Activated CD4-positive, alpha-beta T cell treated with anti-CD3 and anti-CD28 coated beads for 48 hours (primary cell): Measurements from ENCODE around the gene CST9L.
"Not testable (repeated sequence)": the region's sequence is repeated elsewhere in the genome, so short reads cannot be mapped to it uniquely, and the experiment has no call there.

Experiments
- DNase-seq: peaks from one replicate; pipeline ENCODE4 v3.0.0-alpha.2; 2020

The CST9L gene

DNA sequence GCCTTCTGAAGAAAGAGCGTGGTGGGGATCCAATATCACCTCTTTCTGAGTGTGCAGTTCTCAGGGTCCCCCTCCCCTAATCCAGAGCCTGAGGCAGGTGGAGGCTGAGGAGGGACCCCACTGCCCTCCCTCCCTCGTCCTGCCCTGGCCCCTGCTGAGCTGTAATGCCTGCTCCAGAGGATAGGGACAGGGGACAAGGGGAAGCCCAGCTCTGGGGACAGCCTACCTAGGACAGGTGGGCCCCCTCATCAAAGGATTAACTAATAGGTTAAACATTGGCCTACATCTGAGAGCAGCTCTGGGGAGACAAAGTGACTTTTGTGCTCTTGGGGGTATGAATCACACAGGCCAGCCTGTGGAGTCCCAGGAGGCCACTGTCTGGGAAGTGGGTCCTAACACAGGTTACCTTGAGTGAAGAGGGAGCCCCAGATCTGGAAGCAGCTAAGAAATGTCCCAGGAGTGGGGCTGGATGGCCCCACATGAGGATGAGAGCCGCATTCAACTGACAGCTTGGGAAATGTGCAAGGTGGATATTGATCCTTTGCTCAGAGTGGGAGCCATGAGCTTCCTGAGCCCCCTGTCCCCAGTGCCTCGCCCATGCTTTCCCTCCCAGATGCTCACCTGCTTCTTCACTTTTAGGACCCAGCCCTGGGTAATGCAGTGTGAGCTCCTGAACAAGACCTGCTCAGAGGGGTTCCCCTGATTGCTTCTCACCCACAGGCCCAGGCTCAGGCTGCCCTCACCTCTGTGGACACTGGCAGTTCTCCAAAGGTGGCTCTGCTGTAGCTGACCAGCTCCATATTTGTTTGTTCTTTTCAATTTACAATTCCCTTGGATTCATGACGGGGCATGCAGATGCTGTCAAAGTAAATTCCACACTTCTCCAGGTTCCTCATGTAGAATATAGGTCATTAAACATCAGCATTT, 17.8 kb upstream of the CST9L start:
- DNase-seq, result no peak

DNA sequence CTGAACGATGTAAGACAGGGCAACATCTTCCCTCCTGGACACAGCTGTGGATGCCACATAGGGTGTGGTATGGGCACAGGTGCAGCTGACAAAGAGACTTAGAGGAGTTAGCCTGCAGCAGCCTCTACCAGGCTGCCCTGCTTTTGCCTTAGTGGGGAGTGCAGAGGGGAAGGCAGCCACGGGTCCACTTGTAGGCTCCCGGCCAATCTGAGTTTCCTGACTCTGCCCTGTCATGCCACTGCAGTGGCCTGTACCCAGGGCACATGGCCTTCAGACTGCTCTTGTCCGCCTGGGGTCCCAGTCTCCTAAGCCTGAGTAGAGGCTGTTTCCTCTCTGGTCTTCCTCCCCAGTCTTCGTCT, 17.1 kb upstream of the CST9L start:
- DNase-seq, result no peak

DNA sequence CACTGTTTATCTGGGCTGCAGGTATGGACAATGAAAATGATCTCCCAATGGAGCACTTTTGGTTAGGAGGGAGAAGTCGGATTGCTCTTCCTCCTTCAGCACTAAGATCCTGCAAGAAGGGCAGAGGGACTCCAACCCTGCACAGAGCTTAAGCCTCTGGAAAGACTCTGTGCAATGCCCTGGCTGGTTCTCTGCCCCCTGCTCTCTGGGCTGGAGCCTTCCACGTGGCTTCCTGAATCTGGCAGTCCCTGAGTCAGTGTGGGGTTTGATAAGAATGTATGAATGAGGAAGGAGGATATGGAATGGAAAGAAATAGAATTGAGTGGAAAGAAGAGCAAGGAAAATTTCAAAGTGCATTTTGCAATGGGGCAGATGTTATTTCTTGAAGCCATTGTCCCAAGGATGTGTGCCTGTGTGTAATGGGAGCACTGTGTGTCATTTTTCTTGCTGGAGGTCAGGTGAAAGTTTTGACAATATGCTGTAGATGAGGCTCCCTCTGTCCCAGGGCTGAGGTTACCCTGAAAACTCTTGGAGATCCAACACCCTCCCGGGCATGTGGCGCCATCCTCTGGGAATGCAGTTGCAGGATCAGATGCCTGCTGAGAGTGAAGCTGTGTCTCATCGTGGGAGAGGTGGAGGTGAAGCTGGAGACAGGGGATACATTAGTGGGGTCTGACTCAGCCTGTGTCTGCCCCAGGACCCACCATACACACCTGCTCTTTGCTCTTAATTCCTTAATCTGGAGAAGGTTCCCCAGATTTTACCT, 16.3 kb upstream of the CST9L start:
- no peak for DNase-seq

DNA sequence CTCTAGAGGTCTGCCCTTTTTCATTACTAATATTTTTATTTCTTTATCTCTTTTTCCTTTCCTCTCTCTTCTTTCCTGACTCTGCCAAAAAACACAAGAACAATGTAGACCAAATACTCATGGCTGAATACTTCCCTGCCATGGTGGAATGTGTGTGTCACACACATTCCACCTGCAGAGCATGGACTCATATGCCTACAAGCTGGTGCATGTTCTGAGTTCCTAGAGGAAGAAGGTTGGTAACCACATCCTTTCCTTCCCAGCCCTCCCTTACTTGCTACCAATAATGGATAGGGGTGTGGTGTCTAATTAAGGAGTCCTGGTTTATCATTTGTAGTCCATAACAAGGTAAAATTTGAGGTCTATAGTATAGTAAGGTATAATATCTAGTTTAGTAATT, 15.2 kb upstream of the CST9L start:
- DNase-seq, result no peak

DNA sequence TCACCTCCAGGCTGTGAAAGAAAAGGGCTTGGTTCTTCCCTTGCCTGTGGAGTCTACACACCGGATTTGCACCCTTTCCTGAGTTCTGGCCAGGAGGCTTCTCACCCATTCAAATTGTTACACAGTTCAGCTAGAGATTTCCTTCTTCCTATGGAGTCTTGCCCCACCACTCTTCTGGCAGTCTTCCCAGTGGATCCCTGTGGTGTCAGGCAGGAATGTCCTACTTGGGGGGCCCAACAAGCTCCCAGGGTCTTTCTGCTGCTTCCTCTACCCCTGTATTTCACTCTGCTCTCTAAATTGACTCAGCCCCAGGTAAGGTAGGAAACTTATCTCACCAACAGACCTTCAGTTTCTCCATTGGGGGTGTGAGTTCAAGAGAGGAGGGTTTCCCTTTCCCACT, 14.0 kb upstream of the CST9L start:
- no peak for DNase-seq

DNA sequence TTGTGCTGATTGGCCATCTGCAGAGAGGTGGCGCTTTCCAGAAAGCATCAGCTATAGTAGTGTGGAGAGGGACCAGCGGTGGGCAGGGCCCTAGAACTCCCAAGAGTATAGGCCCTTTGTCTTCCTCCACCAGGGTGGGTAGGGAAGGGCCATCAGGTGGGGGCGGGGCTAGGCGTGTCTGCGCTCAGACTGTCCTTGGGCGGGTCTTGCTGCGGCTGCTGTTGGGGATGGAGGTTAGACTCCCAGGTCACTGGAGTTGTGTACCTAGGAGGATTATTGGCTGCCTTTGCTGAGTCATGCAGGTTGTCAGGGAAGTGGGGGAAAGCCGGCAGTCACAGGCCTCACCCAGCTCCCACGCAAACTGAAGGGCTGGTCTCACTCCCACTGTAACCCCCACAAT, 13.5 kb upstream of the CST9L start:
- not testable (repeated sequence) for DNase-seq

DNA sequence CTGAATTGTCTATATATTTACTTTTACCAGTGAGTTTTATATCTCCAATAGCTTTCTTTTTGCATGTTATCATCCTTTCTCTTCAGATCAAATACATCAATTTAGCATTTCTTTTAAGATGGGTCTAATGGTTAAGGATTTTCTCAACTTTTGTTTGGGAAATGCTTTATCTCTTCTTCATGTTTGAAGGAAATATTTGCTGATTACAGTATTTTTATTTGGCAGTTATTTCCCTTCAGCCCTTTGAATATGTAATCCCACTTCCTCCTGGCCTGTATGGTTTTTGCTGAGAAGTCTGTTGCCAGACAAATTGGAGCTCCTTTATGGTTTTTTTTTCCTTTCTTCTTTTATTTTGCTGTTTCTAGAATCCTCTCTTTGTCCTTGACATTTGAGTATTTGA, 6.7 kb upstream of the CST9L start:
- no peak for DNase-seq

DNA sequence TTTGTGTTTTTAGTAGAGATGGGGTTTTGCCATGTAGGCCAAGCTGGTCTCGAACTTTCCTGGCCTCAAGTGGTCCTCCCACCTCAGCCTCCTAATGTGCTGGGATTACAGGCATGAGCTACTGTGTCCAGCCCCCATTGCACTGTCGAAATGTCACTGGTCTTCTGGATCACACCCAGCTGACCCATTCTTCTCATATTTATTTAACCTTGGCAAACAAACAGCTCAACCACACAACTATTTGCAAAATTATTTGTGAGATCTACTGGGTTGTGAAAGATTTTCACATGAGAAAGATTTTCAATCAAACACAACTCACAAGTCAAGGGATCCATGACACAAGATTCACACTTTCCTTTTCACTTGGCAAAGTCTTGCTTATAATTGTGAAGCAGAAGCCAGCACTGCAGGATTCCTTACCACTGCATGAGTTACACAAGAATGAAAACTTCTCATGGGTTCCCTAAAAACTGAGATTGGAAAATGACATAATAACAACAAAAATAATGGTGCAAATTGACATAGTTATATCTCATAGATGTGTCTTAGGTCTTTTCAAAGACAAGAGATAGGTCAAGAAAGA, 2.0 kb upstream of the CST9L start:
- DNase-seq, result no peak

DNA sequence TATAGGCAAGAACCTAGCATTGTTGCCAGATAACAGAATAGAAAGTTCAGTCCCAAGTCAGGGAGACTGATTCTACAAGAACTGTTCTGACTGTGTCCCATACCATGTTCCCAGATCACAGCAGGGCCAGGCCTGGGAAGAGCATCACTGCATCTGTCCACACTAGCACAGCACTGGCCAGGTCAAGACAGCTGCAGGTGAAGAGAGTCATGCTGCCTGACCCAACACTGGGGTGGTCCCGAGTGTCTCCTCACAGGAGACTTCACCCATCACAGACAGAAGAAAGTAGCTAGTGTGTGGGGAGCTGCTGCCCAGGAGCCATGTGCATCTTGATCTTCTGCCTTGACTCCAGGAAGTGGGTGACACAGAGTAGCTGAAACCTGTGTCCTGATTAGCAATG, 1.3 kb upstream of the CST9L start:
- no peak for DNase-seq

DNA sequence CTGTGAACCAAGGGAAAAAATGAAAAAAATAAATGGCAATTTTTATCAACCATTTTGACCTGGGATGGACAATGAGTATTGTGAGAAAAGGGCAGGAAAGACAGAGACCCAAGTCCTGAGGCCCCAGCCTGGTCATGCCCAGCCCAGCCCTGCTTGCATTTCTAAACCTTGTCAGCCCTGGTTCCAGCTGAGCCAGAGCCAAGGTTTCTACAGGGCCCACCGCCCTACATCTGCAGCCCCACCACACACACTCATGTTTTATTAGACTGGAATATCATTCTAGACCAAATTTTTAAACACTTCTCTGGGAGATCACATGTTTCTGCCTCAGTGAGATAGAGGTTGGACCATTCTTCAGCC, 667 bp upstream of the CST9L start:
- no peak for DNase-seq

DNA sequence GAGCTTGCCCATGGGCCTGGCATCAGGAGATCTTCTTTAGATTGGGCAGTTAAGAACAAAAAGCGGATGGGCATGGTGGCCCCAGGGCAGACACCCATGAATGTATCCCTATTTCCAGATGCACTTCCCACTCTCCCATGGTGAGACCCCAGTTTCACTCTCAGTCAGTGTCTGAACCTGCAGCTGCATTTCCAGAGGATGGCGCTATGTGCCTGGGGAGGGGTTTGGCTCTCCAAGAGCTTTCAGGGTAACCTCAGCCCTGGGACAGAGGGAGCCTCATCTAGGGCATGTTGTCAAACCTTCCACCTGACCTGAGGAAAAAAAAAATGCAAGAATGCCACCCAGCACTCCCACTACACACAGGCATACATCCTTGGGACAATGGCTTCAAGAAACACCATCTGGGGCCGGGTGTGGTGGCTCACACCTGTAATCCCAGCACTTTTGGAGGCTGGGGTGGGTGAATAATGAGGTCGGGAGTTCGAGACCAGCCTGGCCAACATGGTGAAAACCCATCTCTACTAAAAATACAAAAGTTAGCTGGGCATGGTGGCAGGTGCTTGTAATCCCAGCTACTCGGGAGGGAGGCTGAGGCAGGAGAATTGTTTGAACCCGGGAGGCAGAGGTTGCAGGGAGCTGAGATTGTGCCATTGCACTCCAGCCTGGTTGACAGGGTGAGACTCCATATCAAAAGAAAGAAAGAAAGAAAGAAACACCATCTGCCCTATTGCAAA, 1.9 kb downstream of the CST9L start:
- no peak for DNase-seq

DNA sequence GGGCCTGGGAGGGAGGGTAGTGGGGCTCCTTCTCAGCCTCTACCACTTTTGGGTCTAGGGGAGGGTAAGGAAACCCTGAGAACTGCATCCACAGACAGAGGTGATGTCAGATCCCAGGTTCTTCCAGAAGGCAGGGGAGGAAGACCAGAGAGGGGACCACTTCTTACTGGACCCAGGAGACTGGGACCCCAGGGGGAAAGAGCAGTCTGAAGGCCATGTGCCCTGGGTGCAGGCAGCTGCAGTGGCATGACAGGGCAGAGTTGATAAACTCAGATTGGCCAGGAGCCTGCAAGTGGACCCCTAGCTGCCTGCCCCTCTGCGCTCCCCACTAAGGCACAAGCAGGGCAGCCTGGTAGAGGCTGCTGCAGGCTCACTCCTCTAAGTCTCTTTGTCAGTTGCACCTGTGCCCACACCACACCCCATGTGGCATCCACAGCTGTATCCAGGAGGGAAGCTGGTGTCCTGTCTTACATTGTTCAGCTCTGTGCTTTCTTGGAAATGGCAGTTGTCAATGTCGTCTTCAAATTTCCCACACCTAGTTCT, 2.7 kb downstream of the CST9L start:
- no peak for DNase-seq

DNA sequence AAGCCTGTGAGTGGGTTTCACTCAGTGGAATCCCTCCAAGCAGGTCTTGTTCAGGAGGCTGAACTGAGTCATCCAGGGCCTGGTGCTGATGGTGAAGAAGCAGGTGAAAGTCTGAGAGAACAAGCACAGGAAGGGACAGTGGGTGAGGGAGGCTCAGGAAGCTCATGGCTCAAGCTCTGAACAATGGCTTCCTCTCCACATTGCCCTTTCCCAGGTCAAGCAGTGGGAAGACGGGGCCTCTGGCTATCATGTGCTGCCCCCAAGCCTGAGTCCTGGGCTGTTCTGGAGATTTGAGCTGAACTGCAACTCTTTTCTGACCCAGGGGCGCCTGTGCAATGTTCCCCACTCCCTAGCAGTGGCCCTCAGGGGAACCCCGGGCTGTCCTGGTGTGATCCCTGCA, 3.4 kb downstream of the CST9L start:
- DNase-seq, result no peak

DNA sequence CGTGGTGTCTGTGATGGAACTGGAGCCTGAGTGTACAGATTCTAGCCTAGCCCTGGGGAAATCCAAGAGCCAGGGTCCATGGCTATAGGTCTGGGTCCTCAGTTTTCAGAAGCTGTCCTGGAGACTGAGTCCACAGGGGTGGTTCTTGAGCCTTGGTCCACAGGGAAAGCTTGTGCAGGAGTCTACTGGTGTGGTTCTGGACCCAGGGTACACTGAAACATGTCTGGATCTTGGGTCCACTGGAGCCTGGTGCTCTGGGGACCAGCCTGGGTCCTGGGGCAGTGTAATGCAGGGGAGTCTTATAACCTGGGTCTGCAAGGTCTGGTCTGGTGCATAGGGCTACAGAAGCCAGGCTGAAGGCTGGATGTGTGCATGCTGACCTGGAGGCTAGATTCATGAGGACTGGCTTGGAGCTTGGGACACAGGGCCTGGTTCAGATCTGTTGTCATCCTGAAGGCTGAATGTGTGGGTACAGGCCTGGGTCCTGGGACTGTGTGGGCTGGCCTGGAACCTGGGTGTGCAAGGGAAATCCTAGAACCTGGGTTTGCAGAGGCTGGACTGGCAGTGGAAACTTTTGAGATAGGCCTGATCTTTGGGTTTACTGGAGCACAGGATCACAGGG, 5.5 kb downstream of the CST9L start:
- no peak for DNase-seq

DNA sequence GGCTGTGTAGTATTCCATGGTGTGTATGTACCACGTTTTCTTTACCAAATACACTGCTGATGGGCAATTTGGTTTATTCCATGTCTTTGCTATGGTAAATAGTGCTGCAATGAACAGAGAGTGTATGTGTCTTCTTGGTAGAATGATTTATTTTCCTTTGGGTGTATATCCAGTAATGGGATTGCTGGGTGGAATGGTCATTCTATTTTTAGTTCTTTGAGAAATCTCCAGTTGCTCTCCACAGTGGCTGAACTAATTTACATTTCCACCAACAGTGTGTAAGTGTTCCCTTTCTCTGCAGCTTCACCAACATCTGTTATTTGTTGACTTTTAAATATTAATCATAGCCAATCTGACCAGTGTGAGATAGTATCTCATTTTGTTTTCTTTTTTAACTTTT, 13.9 kb downstream of the CST9L start:
- DNase-seq, result no peak

DNA sequence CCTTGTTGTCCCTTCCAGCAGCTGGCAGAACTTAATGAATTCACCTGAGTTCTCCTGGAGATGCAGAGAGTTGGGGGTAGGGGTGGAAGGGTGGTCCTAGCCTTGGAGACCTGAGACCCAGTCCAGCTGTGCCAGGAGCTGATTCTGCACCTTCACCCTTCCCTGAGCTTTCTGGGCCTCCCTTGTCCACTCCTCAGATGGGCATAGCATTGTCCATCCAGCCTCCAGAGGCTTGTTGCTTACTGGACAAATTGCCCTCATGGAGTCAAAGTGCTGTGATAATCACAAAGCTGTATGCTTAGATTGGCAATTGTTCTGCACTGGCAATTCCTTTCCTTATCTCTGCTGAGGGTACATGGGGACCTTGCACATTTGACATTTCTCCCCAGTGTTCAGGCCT, 16.5 kb downstream of the CST9L start:
- DNase-seq, result no peak

DNA sequence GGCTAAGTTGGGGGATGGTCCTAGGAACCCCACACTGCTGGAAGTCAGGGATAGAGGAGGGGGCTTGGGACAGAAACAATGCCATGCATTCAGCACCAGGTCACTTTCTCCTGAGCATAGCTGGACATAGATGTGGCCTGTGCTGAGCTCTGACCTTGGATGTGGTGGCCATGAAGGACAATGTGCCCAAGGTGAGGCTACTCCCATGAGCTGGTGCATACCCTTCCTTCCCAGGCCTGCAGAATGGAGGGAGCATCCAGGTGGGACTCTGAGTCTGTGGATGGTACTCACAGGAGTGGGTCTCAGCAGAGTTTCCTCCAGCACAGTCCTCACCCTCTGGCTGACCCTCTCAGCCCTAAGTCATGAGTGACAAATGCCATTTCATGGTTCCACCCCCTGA, 16.9 kb downstream of the CST9L start:
- DNase-seq, result no peak

DNA sequence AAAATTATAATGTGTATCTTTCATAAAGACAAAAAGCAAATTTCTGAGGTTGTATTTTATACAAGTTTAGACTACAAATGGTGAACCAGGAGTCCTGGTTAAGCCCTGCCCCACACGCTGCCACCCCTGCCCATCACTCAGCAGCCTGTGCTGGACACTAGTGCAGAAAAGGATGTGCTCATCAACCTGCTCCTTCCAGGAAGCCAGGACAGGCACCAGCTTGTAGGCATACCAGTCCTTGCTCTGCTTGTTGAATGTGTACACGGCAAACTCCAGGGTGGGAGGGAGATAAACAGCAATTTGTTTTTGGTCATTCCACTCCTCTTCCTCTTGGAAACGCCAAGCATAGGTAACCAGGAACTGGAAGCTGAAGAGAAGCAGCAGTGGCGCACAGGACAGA, 18.1 kb downstream of the CST9L start:
- no peak for DNase-seq

DNA sequence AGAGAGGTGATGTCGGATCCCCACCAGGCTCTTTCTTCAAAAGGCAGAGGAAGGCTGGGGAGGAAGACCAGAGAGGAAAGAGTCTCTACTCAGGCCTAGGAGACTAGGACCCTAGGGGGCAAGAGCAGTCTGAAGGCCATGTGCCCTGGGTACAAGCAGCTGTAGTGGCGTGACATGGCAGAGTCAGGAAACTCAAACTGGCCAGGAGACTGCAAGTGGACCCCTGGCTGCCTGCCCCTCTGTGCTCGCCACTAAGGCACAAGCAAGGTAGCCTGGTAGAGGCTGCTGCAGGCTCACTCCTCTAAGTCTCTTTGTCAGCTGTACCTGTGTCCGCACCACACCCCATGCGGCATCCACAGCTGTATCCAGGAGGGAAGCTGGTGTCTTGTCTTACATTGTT, 19.9 kb downstream of the CST9L start:
- no peak for DNase-seq

DNA sequence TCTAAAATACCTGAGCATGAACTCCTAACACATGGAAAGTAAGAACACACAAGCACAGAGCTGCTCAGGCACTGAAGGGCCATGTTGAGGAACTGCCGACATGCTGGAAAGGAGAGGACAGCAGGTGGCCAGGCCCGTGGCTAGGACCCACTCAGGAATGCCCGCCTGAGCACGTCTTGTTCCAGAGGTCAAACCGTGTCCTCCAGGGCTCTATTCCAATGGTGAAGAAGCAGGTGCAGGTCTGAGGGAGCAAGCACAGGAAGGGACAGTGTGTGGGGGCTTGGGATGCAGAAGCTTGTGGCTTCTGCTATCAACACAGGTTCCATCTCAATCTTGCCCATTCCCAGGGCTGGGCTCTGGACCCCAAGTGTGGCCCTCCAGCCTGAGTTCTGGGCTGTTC, 20.7 kb downstream of the CST9L start:
- no peak for DNase-seq

DNA sequence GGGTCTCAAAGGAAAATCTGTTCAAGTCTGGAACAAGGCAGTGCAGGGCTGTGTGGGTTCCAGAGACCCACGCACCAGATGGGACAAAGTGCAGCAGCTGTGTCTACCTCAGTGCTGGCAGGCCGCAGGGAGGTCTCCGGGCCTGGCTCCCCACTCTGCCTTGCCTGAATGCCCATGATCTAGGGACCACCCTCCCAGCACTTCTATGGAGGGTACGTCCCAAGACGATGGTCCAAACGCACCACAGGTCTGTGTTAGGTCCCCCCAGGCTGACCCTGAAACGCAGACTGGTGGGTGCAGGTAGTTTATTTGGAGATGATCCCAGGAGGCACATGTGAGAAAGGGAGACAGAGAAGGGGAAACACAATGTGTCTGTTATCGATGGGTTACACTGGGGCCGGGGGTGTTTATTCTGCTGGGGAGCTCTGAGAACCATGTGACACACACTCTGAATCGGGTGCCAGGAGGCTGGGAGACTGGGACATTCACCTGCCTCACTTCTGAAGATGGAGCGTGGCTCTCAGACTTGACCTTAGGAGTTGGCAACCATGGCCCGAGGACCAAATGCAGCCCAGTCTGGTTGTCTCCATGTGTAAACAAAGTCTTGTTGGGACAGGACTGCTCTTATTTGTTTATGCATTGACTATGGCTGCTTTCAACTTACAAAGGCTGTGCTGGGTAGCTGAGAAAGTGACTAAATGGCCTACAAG, 21.7 kb downstream of the CST9L start:
- DNase-seq, result no peak

DNA sequence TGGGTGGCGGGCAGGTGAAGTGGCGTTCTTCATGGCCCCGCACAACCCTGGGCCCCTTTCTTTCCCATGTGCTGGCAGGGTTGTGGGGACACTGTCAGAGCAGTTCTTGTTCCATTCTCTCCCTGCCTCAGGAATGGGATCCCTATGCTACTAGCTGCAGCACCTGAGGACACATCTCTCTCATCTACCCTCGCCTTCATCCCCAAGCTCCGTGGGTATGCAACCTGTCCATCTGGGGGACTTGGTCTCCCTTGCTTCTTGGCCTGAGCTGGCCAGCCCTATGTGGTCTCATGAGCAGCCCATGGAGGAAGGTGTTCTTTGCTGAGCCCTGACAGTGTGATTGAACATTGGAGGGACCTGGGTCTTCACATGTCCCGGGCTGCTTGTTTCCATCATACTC, 24.2 kb downstream of the CST9L start:
- no peak for DNase-seq
